Measurements from ENCODE around the gene ZDHHC17.

ZDHHC17 gene

DNA sequence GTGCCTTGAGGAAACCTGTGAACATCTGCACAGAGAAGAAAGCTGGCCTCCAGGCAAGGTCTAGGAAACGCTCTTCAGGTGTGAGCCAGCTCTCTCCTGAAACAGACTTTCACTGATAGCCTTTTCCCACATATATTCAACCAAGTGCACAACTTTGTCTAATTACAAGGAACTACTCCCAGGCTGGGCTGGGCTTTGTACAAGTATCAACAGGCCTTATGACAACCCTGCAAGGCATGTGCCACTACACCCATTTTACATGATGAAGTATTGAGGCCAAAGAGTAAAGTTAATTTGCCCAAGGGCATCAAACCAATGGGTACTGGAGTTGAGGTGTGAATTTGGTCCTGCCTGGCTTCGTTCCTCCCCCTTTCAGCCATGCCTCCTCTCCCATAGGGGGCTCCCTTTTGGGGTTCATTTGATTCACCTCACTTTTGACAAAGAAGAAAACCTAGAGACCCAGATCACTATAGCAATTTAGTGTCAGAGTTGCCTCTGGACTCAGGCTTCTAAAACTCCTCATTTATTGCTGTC is 112.8 kb downstream of the ZDHHC17 start:
- DNase-seq (ENCODE audit: low read depth in 2 of 2): no peak
- TF ChIP-seq, protein P1, sequence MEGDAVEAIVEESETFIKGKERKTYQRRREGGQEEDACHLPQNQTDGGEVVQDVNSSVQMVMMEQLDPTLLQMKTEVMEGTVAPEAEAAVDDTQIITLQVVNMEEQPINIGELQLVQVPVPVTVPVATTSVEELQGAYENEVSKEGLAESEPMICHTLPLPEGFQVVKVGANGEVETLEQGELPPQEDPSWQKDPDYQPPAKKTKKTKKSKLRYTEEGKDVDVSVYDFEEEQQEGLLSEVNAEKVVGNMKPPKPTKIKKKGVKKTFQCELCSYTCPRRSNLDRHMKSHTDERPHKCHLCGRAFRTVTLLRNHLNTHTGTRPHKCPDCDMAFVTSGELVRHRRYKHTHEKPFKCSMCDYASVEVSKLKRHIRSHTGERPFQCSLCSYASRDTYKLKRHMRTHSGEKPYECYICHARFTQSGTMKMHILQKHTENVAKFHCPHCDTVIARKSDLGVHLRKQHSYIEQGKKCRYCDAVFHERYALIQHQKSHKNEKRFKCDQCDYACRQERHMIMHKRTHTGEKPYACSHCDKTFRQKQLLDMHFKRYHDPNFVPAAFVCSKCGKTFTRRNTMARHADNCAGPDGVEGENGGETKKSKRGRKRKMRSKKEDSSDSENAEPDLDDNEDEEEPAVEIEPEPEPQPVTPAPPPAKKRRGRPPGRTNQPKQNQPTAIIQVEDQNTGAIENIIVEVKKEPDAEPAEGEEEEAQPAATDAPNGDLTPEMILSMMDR (IDR thresholded peaks at IDR 0.05; ENCODE audit: low read depth, low read length): no peak
- no peak overlapping the region for H3K4me3 ChIP-seq (replicated peaks in 1 of 2; ENCODE audit: low read depth in 2 of 2, low read length in 2 of 2)

DNA sequence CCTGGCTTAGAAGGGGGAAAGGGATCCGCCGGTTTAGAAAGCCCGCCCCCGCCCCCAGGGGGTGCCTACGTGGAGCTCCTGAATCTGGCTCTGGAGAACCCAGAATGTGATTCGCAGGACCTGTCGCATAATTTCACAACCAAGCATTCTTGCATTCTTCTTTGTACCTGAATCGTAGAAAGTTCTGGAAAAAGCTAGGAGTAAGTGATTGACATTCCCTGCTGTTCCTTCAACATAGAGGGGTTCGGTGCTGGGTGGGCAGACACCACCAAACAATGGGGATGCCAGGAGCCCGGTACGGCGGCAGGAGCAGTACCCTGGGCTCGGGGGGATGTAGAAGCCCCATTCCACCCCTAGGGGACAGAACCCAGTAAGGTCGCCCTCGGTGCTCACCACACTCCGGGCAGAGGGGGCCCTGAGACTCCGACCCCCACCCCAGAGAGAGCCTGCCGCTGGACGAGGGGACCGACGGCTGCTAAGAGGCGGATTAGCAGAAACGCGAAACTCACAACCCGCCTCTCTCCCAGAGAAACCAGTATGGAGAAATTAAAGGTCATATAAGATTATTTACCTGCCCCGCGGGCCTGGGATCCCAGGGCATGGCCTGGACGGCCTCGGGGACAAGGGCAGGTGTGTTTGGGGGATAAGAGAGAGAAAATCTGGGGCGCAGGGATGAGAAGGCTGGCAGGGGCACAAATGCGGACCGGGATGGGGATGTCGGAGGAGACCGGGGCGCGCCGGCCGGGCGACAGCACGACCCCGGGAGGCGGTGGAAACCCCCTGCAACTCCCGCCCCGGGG is 114.4 kb downstream of the ZDHHC17 start:
- H3K4me3 ChIP-seq (replicated peaks in 1 of 2; ENCODE audit: low read depth in 2 of 2, low read length in 2 of 2): peak overlapping the region; percentile 69 to 73
- TF ChIP-seq, protein P1 (IDR thresholded peaks at IDR 0.05; ENCODE audit: low read depth, low read length): peak; percentile 13
- DNase-seq (ENCODE audit: low read depth in 2 of 2): peak in 1 of 2 donors; percentile 11

DNA sequence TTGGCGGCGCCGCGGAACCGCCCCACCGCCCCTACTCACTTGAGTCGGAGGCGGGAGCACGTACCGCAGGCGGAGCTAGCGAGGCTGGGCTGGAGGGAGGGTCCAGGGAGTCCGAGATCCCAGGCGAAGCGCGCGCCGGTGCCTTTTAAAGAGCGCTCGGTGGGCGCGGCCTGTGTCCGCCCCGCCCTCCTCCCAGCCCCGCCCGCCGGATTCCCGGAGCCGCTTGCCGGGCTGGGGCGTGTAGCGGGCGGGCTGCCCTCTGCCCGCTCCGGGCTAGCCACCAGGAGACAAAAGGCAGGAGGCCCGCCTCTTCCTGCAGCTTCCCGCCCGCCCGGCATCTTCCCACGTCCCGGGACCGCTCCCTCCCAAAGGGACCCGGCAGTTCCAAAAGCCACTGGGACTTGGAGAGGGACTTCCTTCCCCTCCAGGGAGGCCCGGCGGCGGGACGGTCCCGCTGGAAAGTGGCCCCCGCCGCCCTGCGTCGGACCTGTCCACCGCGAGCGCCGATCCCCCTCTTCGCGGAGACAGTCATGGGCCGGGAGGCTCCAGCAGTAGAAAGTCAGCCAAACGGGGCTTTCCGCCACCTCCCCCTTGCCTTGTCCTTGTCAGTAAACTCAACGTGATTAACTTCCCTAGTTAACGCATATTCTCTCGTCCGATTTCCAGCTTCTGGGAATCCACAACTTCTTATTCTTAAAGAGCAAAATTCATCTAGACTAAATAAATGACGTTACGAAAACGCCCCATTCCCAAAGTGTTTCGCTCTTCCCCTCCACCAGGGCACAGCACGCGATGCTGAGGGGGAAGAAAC is 115.2 kb downstream of the ZDHHC17 start, which contains the start of gene CSRP2:
Gene CSRP2, minus strand, starts transcription at position 121 of the 811 bp plus-strand sequence. CDS start 12,759 bp downstream, outside the sequence.
- peak; percentile 74 to 89 for DNase-seq (ENCODE audit: low read depth in 2 of 2)
- TF ChIP-seq, protein P1 (IDR thresholded peaks at IDR 0.05; ENCODE audit: low read depth, low read length): peak; percentile 49
- peak within 1 kb of the TSS; percentile 69 to 73 for H3K4me3 ChIP-seq (replicated peaks in 1 of 2; ENCODE audit: low read depth in 2 of 2, low read length in 2 of 2)

DNA sequence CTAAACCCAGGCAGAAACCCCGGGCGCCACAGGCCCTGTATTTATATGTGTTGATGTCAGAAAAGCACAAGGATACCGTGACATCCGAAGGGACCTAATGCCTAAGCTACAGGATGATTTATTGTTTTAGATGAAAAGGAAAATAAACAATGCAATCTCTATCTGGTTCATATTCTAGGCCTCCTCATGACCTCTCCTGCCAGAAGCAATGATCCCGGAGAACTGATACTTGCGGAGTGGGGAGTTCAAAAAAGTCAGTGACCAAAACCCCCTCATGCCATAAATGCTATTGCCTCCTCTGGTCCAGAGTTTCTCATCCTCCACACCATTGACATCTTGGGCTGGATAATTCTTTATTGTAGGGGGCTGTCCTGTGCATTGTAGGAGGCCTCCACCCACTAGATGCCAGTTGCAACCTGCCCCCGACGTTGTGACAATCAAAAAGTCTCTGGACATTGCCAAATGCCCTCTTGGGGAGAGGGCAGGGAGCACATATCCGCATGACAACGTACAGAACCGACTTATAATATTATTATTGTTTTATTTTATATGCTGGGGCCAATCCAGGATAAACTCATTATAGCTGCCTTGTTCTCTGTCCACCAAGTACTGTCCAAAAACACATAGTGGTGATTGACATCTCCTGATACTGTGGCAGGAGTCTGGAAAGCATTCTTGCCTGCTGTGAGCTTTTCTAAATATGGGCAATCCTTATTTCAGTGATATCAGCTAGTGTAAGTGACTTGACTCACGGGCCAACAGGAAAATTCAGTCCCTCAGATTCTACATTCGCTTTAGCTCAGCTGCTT is 116.0 kb downstream of the ZDHHC17 start:
- TF ChIP-seq, protein P1 (IDR thresholded peaks at IDR 0.05; ENCODE audit: low read depth, low read length): no peak
- H3K4me3 ChIP-seq (replicated peaks in 1 of 2; ENCODE audit: low read depth in 2 of 2, low read length in 2 of 2): peak overlapping the region; percentile 69 to 73
- peak in 1 of 2 donors; percentile 48 for DNase-seq (ENCODE audit: low read depth in 2 of 2)

DNA sequence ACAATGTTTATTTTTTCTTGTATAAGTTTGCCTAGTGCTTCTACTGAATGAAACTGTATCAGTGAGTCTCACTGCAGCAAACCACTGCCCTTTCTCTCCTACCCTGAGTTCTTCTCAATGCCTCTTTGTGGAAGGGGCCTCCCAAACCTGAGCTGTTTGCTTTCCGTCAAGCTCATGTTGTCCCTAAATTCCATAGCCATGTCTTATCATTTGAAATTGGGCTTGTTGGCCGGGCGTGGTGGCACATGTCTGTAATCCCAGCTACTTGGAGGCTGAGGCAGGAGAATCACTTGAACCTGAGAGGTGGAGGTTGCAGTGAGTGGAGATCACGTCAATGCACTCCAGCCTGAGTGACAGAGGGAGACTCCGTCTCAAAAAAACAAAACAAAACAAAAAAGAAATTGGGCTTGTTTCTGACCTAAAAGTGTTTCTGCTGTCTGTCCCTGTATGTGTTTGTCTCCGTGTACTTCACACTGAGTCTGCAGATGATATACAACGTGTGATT is 116.7 kb downstream of the ZDHHC17 start:
- DNase-seq (ENCODE audit: low read depth in 2 of 2): no peak
- no peak overlapping the region for H3K4me3 ChIP-seq (replicated peaks in 1 of 2; ENCODE audit: low read depth in 2 of 2, low read length in 2 of 2)
- TF ChIP-seq, protein P1 (IDR thresholded peaks at IDR 0.05; ENCODE audit: low read depth, low read length): no peak

DNA sequence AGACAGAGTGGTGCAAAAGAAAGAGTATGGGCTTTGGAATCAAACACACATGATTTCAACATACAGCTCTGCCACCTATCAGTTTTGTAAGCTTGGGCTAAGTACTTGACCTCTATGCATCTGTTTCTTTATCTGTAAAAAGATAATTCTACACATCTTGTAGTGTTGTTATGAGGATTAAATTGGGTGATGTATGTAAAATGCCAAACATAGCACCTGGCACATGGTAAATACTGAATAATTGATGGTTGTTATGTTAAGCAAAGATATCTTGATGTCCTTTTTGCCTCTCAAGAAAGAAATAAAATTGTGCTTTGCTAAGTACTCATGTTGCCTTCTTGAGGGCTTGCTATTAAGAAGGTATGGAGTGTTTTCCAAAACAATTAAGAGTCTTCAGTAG is 117.2 kb downstream of the ZDHHC17 start:
- no peak for DNase-seq (ENCODE audit: low read depth in 2 of 2)
- no peak overlapping the region for H3K4me3 ChIP-seq (replicated peaks in 1 of 2; ENCODE audit: low read depth in 2 of 2, low read length in 2 of 2)
- TF ChIP-seq, protein P1 (IDR thresholded peaks at IDR 0.05; ENCODE audit: low read depth, low read length): no peak
